ENCODE results near the gene DOCK1. TPM values are rescaled to one million over a fixed set of nuclear protein-coding genes. Genes with fewer than 3 reads are reported as not detected.
"Not testable (repeated sequence)": the region's sequence is repeated elsewhere in the genome, so short reads cannot be mapped to it uniquely, and the experiment has no call there.

The DOCK1 gene
- 16.4 and 19.1 TPM in 2 replicates for total RNA-seq (2014; rRNA removed; shearing (Covaris generic))

- DNase-seq (ENCODE audit: low read depth) = peak; percentile 81
Observed at GRCh38 chr10:126904818-126905701, at the start of gene DOCK1. DOCK1 (plus strand) TSS chr10:126905428; CDS start chr10:126905518, 90 bp downstream.

- DNase-seq (ENCODE audit: low read depth) = no peak
Observed at GRCh38 chr10:126857178-126857806, 47.9 kb upstream of the DOCK1 start.

- DNase-seq (ENCODE audit: low read depth) = peak; percentile 37
Observed at GRCh38 chr10:126867567-126868365, 37.5 kb upstream of the DOCK1 start.

- DNase-seq (ENCODE audit: low read depth) = no peak
Observed at GRCh38 chr10:126868371-126868770, 36.9 kb upstream of the DOCK1 start.

GRCh38 chr10:126872135-126872534, 33.1 kb upstream of the DOCK1 start:
- no peak for DNase-seq (ENCODE audit: low read depth)

- peak; percentile 38 for DNase-seq (ENCODE audit: low read depth)
Observed at GRCh38 chr10:126872768-126873167, 32.5 kb upstream of the DOCK1 start.

- no peak for DNase-seq (ENCODE audit: low read depth)
Observed at GRCh38 chr10:126876456-126876855, 28.8 kb upstream of the DOCK1 start.

- no peak for DNase-seq (ENCODE audit: low read depth)
Observed at GRCh38 chr10:126877390-126877789, 27.8 kb upstream of the DOCK1 start.

- DNase-seq (ENCODE audit: low read depth) = no peak
Observed at GRCh38 chr10:126878594-126878993, 26.6 kb upstream of the DOCK1 start.

- no peak for DNase-seq (ENCODE audit: low read depth)
Observed at GRCh38 chr10:126880926-126881325, 24.3 kb upstream of the DOCK1 start.

GRCh38 chr10:126882055-126882454, 23.2 kb upstream of the DOCK1 start:
- not testable (repeated sequence) for DNase-seq (ENCODE audit: low read depth)

GRCh38 chr10:126888436-126888835, 16.8 kb upstream of the DOCK1 start:
- peak; percentile 20 for DNase-seq (ENCODE audit: low read depth)

- no peak for DNase-seq (ENCODE audit: low read depth)
Observed at GRCh38 chr10:126889421-126889820, 15.8 kb upstream of the DOCK1 start.

- DNase-seq (ENCODE audit: low read depth) = not testable (repeated sequence)
Observed at GRCh38 chr10:126890797-126891196, 14.4 kb upstream of the DOCK1 start.

GRCh38 chr10:126892226-126893175, 12.7 kb upstream of the DOCK1 start:
- no peak for DNase-seq (ENCODE audit: low read depth)

- DNase-seq (ENCODE audit: low read depth) = no peak
Observed at GRCh38 chr10:126893206-126893605, 12.0 kb upstream of the DOCK1 start.

- no peak for DNase-seq (ENCODE audit: low read depth)
Observed at GRCh38 chr10:126893841-126894240, 11.4 kb upstream of the DOCK1 start.

GRCh38 chr10:126895214-126895781, 9.9 kb upstream of the DOCK1 start:
- no peak for DNase-seq (ENCODE audit: low read depth)

GRCh38 chr10:126898460-126898859, 6.8 kb upstream of the DOCK1 start:
- no peak for DNase-seq (ENCODE audit: low read depth)

GRCh38 chr10:126899529-126899928, 5.7 kb upstream of the DOCK1 start:
- DNase-seq (ENCODE audit: low read depth) = not testable (repeated sequence)

GRCh38 chr10:126902157-126902556, 3.1 kb upstream of the DOCK1 start:
- peak; percentile 87 for DNase-seq (ENCODE audit: low read depth)
